ENCODE data around the gene CHST7. TPM values are rescaled to one million over a fixed set of nuclear protein-coding genes. Genes with fewer than 3 reads are reported as not detected.

The CHST7 gene
- total RNA-seq, 1 donor from 2014 or later: 8.3 TPM

DNA sequence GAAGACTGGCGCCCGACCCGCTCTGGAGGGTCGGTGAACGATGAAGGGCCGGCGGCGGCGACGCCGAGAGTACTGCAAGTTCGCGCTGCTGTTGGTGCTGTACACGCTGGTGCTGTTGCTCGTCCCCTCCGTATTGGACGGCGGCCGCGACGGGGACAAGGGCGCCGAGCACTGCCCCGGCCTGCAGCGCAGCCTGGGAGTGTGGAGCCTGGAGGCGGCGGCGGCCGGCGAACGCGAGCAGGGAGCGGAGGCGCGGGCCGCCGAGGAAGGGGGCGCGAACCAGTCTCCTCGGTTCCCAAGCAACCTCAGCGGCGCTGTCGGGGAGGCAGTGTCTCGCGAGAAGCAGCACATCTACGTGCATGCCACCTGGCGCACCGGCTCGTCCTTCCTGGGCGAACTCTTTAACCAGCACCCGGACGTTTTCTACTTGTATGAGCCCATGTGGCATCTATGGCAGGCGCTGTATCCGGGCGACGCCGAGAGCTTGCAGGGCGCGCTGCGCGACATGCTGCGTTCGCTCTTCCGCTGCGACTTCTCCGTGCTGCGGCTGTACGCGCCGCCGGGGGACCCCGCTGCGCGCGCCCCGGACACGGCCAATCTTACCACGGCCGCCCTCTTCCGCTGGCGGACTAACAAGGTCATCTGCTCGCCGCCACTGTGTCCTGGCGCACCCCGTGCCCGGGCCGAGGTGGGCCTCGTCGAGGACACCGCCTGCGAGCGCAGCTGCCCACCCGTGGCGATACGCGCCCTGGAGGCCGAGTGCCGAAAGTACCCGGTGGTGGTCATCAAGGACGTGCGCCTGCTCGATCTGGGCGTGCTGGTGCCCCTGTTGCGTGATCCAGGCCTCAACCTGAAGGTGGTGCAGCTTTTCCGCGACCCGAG is 568 bp downstream of the CHST7 start:
- no peak for DNase-seq (ENCODE audit: low spot score)

DNA sequence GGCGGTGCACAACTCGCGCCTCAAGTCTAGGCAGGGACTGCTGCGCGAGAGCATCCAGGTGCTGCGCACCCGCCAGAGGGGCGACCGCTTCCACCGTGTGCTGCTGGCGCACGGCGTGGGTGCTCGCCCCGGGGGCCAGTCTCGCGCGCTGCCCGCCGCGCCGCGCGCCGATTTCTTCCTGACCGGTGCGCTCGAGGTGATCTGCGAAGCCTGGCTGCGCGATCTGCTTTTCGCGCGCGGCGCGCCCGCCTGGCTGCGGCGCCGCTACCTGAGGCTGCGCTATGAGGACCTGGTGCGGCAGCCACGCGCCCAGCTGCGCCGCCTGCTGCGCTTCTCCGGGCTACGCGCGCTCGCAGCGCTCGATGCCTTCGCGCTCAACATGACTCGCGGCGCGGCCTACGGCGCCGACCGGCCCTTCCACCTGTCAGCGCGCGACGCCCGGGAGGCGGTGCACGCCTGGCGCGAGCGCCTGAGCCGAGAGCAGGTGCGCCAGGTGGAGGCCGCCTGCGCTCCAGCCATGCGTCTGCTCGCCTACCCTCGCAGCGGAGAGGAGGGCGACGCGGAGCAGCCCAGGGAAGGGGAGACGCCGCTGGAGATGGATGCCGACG is 1.3 kb downstream of the CHST7 start:
- DNase-seq (ENCODE audit: low spot score): no peak

DNA sequence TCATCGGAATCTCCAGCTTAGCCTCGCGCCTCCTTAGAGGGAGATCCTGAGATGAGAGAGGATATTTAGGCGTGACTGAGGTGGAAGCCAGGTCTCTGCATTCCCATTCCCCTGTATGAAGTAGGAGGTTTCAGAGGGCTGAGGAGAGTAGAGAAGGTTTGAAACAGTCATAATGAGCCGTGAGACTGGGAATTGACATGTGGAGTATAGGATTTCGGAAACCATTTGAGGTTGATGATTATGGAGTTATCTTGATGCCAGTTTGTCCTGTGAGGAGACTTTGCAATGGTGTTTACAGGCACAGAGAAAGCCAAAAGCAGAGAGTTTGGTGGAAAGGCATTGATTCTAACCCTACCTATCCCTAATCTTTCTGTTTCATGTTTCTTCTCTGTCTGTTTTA is 2.0 kb downstream of the CHST7 start:
- no peak for DNase-seq (ENCODE audit: low spot score)

DNA sequence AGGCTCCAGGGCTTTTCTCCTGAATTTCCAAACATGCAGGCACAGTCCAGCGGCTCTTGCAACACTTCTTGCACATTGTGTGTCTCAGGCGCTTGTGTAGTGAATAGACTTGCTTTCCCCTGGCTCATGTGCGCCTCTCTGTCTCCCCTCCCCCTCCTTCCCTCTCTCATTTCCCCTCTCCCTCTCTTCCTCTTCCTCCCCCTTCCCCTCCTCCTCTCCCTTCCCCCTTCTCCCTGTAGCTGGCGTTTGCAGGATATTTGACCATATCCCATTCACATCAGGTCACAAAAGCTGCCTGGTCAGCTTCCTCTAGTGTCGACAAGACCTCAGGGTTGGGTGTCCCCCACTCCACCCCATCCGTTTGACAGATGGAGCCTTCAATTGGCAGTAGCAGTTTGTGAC is 2.4 kb downstream of the CHST7 start:
- no peak for DNase-seq (ENCODE audit: low spot score)

DNA sequence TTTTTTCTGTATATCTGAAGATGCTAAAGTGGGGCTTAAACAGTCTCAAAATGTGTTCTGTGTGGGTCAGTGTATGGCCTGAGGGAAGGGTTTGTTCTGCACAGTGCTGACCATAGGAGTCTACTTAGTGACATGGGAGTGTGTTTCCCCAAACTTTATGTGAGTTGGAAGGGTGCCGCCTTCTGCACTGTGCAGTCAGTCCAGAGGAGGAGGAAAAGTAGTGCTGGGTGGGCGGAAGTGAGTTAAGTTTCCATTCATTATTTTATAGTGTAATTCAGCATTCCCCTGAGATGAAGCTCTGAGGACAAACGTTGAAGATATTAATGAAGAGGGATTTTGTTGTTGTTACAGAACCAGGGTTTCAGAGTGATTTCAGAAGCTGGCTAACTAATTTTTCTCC is 2.9 kb downstream of the CHST7 start:
- no peak for DNase-seq (ENCODE audit: low spot score)

DNA sequence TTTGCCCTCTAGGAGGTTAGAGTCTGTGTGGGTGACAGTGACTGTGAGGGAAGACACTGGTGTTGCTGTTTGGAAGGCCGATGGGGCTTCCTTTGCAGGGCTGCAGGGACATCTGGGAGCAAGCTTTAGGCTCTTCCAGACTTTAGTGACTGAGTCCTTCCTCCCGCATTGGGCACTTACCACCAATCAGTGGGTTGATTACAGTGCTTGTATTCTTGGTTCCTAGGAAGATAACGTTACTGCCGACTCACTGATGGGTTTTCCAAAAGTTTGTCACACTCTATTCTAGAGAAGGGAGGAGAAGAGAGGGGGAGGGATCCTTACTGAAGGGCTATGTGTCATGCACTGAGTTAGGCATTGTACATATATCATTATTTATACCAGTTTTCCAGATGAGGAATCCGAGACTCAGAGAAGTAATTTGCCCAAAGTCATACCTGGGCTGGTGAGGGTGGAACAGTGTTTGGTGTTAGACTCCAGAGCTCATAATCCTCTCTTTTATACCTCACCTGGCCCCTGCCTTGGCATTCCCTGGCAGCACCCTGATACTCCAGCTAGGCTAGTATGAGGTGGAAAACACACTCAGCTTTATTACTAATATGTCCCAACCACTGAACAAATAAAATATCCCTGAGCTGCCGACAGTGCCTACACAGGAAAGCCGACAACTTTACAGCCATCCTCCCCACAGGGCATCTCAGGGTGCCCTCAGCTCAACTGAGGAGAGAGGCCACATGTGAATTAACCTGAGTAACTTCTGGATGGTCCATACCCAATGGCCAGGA is 3.8 kb downstream of the CHST7 start:
- no peak for DNase-seq (ENCODE audit: low spot score)

DNA sequence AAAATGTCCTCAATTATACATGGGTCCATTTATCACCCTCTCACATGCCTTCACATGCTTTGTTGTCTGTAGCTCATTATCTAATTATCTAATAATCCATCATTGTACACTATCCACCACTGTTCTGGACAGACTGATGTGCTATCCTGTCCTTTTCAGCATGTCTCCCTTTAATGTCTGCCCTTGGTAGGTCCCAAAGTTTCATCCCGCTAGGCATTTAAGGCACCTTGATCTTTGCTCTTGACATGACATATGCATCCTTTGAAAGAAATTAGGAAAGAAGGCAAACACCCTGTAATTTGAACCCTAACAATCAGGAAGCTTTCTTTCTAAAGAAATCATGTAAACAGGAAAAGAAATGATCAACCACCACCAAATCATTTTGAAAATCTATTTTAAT is 5.7 kb downstream of the CHST7 start:
- DNase-seq (ENCODE audit: low spot score): no peak

DNA sequence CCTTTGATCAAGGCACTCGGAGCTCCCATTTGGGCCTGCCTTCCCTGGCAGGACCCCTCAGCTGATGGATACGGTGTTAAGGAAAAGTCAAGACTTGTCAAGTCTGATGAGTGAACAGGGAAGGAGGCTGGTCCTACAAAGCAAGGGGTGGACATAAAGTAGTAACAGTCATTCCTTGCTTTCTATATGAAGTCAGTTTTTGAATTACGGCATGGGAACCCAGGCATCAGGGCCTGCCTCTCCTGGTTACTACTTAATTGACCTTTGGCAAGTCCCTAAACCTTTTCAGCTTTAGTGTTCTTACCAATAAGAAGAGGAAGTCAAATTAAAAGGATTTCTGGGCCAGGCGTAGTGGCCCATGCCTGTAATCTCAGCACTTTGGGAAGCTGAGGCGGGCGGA is 7.0 kb downstream of the CHST7 start:
- DNase-seq (ENCODE audit: low spot score): no peak

DNA sequence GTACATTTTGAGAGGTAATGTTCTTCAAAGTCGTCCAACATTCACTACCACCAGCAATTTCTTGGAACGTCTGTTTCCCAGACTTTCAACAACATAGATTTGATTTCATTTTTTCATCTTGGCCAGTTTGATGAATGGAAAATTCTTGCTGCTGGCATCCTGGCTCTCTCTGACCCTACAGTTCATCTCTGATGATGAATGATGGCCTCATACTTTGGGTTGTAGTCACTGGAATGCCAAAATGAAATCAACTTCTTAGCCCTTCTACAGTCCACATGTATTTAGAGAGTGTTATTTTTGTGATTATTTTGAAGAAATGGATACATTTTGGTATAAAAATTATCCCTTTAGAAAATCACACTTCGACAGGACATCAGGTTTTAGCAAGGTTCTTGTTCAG is 8.8 kb downstream of the CHST7 start:
- DNase-seq (ENCODE audit: low spot score): no peak

DNA sequence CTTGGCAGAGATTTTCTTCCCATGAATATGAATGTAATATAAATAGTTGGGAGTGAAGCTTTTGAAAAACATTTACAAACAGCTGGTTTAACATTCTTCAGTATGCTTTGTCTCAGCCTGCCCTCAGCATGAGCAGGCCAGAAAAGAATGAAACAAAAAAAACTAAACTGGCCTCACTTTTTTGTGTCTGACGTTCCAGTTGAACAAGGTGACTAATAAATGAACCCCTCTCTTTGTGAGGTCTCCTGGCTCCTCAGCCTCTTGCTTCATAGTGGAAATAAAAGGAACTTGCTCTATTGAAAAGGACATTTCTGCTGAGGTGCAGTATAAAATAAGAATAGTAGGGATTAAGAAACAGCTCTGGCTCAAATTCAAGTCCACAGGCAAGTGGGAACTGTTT is 9.4 kb downstream of the CHST7 start:
- DNase-seq (ENCODE audit: low spot score): no peak

DNA sequence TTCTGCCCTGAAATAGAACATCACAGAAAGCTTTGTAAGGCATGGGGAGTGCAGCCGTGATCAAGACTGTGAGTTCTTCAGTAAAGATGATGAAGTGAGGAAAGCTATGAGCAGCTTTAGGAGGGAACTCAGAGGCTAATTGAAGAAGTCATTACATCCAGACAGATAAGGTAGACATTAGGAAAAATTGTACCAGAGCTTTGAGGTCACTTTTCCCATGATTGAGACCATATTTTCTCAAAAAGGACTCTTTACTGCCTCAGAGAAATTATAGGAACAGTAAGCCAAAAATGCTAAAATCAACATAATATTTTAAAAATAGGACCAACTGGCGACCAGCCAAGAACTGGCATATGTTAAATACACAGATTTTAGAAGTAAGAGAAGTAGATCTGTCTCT is 11.2 kb downstream of the CHST7 start:
- DNase-seq (ENCODE audit: low spot score): no peak

DNA sequence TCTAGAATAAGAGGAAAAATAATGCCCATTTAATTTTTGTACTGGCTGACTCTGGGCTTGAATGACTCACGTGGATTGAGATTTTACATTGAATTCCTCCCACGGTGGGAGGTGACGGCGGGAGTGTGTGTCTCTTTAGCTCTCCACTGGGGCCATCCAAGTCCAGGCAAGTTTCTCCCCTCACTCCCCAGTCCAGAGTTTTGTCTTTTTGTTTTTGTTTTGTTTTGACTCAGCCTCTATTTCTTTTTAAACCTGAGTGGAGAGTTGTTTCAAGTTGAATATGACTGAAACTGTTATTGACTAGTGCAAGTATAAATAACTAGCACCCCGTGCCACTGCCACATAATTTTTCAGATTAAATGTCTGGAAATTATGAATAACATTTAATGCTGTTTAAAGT is 13.6 kb downstream of the CHST7 start:
- no peak for DNase-seq (ENCODE audit: low spot score)

DNA sequence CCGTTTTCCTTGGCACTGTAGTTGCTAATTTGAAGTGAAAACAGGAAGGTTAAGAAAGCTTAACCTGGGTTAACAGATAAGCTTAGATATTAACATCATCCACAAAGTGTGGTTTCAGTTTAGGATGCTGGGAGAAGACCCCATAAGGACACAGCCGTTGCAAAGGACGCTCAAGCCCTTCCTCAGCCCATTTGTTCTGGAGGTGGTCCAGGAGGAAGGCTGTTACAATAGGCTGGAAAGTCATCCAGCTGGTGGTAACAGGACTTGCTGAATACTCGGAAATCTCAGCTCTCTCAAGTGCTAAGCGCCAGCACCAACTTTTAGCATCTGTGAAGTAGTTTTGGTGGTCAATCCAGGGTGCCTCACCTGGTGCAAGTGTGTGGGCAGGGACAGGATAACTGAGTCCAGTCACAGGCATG is 14.2 kb downstream of the CHST7 start:
- no peak for DNase-seq (ENCODE audit: low spot score)

DNA sequence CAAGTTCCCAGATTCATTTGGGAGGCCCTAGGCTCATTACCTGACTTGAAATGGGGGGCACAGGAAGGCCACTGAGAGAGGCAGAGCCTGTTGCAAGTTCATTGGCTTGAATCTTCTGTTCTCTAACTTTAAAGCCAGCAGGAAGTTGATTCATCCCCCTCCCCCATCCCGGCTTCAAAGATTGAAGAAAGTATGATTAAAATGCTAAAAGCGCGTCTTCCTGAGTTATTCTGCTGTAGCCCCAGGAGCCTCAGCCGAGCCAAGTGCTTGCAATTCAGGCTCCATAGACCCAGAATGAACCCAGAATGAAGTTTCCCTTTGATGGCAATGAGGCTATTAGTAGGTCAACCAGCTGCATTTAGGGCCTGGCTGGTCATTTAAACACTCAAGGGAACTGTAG is 14.7 kb downstream of the CHST7 start:
- no peak for DNase-seq (ENCODE audit: low spot score)

DNA sequence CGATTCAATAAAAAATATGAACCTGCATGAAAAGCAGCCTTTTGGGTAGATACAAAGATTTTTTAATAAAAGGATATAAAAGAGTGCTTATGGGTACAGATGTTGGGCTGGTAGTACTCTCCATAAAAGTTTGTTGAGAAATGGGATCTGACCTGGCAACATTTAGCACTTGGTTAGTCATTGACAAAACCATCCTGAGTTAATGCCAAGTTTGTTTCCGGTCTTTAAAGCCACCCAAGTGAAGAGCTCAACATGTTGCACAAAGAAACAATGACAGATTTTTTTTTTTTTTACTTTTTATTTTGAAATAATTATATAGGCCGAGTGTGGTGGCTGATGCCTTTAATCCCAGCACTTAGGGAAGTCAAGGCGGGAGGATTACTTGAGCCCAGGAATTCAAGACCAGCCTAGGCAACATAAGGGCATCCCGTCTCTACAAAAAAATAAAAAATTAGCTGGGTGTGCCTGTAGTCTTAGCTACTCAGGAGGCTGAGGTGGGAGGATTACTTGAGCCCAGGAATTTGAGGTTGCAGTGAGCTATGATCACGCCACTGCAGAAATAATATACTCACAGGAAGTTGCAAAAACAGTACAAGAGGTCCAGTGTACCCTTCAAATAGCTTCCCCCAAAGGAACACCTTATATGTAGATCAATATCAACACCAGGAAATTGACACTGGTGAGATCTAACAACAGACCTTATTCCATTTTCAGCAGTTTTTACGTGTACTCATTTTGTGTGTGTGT is 16.6 kb downstream of the CHST7 start:
- no peak for DNase-seq (ENCODE audit: low spot score)

DNA sequence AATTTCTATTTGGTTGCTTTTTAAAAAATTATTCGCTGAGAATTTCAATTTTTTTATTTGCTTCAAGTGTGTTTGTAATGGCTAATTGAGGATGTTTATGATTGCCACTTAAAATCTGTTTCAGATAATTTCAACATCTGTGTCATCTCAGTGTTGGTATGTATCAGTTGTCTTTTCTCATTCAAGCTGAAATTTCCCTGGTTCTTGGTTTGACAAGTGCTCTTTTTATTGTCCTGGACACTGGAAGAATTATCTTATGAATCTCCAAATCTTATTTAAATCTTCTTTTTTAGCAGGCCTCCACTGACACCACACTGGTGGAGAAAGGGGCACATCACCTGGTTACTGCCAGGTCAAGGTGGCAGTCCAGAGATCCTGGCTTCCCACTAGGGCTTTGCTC is 21.5 kb downstream of the CHST7 start:
- no peak for DNase-seq (ENCODE audit: low spot score)

DNA sequence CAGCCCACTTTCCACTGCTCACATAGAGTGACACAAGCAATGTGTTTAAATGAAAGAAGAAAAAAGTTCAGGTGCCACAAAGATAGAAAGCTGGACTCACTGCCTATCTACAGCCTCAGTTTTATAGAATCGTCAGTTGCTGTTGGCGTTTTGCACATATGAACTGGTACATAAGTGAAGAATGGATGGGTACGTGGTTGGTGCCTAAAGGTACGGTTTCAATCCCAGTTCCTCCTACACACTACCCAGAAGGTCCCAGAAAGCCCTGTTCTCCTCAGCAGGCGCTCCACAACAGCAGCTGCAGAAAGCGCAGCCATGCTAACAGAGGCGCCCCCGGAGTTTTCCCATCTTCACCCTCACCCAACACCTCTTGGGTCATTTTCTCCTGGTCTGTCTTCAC is 23.6 kb downstream of the CHST7 start:
- no peak for DNase-seq (ENCODE audit: low spot score)

DNA sequence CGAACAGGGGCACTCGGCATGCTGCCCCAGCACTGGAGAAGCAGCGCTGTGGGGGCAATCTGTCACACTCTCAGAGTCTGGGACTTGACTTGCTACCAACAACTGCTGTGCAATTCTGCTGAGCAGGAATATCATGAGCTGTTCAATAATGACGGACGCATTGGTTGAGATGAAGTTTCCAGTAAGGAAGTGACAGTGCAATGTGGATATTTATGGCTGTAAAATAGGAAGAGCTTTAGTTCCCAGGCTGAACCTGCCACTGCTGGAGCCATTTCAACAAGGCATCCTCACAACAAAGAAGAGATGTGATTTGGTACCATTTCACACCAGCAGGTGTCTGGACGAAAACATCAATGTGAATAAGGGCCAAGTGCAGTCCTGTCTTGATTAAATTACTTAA is 24.2 kb downstream of the CHST7 start:
- DNase-seq (ENCODE audit: low spot score): no peak

DNA sequence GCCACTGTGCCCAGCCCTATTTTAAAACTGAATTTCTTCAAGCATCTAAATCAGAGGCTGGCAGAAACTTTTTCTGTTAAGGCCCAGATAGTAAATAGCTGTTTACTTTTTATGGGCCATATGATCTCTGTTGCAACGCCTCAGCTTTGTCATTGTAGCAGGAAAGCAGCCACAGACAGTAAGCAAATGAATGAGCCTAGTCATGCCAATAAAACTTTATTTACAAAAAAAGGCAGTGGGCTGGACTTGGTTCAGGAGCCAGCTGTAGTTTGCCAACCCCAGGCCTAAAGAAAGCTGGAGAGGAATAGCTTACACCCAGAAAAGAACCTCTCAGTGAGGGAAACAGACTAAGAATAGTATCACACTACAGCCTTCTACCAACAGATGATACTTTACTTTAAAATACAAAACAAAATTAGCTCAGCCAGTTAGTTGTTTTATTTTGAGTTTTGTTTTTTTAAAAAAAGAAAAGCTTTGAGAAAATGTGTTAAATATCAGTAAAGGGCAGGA is 25.5 kb downstream of the CHST7 start:
- no peak for DNase-seq (ENCODE audit: low spot score)

DNA sequence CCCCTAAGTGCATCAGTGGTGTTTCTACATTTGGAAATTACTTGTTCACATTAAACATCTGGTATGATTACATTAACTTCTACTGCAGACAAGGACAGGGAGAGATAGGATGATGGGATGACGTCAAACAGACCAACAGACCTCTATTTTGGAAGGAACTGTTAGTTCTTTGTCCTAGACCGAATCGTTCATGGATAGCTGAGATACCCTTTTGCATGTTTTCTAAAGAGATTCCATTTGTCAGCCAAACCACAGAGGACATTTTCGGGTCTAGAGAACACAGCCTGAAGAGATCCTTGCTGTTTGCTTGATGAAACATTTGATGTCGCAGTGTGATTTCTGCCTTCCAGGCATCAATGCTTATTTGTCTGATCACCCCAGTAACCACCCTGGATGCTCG is 27.7 kb downstream of the CHST7 start:
- DNase-seq (ENCODE audit: low spot score): no peak

DNA sequence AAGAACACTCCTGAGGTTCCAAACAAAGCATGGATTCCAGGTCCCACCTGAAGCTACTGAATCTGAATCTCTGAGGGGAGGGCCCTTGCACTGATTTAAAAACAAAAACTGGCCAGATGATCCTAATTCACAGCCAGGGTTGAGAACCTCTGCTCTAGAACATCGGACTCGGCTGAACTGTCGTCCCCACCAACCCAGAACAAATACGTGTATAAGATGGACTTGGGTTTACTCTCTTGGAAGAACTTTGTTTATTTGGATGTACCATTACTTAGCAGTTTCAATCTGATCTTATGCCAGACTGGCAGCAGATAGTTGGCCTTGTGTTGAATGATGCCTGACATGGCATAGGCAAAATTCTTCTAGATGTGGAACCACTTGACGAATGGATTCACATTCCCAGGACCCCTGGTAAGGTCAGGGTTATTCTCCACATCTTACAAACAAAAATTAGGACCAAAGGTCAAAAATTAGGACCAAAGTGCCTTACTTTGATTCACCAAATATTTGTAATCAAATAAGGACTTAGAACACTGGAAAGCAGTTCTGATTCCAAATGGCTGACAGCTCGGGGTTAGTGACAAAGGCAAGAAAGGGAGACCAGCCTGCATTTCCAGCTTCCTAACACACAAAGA is 29.0 kb downstream of the CHST7 start:
- DNase-seq (ENCODE audit: low spot score): no peak
